HG03432 (cell line): ENCODE results near the gene TOX2.

Source experiments
- ATAC-seq: cut with Tn5 transposase; IDR thresholded peaks from one replicate; pipeline ENCODE4 v1.9.1; 2021; ENCODE audit warnings: mild to moderate bottlenecking, moderate library complexity; ENCODE audit not compliant: unreplicated experiment

TOX2 gene

GRCh38 chr20:43915211-43916072 lies 790 bp downstream of the TOX2 start:
- peak; percentile 24 for ATAC-seq

GRCh38 chr20:43916073-43916880 lies 1.6 kb downstream of the TOX2 start:
- ATAC-seq, result no peak

- ATAC-seq, result no peak
Measured at GRCh38 chr20:43916881-43917371, 2.3 kb downstream of the TOX2 start.

- no peak for ATAC-seq
Measured at GRCh38 chr20:43917380-43917779, 2.7 kb downstream of the TOX2 start.

DNA sequence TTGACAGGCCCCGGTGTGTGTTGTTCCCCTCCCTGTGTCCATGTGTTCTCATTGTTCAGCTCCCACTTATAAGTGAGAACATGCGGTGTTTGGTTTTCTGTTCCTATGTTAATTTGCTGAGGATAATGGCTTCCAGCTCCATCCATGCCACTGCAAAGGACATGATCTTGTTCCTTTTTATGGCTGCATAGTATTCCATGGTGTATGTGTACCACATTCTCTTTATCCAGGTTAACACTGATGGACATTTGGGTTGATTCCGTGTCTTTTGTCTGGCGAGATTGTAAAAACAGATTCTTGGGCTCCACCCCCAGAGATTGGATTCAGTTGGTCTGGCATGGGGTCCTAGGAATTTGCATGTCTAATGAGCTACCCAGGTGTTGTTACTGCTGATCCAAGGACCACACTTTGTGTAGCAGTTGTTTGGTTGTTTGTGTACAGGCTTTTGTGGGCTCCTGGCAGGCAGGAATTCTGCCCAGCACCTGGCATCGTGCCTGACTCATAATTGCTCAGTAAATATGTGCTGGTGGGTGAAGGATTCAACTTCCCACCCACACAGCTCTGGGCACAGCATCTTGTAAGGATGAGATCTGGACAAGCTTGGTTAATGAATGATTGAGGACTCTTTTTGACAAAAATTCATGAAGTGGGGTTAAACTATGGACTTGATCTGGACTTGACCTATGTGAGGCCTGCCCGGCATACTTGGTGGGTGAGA lies 5.2 kb downstream of the TOX2 start:
- no peak for ATAC-seq

GRCh38 chr20:43920797-43921196 lies 6.1 kb downstream of the TOX2 start:
- ATAC-seq, result no peak

DNA sequence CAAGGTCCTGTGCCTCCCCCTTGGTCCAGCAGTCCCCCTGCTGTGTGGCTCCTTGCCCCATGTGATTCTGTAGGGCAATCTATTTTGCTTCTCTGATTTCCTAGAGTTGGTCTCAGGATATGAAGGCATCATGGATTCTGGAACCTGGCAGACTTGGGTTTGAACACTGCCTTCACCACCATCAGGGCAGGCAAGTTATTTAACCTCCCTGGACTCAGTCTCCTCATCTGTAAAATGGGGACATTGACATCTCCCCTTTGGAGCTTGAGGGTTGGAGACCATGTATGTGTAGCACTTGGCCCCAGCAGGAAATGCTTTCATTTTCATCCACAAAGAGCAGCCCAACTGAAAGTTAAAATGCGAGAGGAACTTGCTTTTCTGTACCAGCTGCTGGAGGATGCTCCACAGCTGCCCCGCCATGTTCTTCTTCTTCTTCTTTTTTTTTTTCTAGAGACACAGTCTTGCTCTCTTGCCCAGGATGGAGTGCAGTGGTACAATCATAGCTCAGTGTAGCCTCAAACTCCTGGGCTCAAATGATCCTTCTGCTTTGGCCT lies 6.7 kb downstream of the TOX2 start:
- ATAC-seq, result no peak

DNA sequence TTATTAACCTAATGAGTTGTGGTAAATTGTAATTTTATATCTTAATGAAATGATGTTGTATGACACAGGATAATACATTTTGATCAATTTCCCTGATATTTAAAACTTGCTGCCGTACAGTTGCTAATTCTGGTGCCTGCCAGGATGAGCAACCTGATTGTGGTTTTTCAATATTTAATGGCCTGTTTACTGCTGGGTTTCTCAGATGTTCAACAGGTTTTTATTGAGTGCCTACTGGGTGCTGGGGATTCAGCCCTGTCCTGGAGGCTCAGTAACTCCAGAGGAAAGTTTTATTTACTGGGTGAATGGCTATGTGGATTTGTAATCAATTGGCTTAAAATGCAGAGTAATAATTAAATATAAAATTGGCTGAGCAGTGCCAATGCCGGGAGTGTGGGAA lies 8.0 kb downstream of the TOX2 start:
- ATAC-seq, result no peak

DNA sequence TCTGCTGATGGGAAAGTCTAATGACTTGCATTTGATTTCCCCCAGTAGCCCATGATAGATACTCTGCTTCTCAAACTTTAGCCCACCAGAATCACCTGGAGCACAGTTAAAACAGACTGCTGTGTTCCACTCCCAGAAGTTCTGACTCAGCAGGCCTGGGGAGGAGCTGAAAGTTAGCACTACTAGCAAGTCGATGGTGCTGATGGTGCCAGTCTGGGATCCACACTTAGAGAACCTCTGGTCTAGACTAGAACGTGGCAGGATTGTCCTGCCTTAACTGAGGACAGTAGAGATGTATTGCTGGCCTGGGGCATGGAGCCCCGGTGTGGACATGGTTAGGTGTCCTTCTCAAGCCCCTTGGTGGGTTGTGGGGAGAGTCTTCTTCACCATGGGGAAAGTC lies 8.7 kb downstream of the TOX2 start:
- ATAC-seq, result no peak

DNA sequence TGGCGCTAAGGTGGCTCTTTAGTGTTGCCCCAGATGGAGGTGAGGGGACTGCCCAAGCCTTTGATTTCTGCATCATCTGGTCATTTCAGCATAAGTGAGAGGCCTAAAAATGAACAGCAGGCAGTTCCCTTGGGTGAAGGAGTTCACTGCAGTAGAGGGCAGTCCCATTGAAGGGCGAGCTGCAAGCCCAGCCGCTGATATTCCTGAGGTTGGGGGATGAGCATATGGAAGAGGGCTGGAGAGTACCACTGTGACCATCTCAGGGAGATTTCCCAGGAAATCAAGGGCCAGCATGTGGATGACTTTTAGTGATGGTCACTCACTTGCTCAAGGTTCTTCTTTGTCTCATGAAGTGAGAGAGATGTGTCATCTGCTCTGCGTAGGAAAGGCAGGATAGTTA lies 9.3 kb downstream of the TOX2 start:
- no peak for ATAC-seq

DNA sequence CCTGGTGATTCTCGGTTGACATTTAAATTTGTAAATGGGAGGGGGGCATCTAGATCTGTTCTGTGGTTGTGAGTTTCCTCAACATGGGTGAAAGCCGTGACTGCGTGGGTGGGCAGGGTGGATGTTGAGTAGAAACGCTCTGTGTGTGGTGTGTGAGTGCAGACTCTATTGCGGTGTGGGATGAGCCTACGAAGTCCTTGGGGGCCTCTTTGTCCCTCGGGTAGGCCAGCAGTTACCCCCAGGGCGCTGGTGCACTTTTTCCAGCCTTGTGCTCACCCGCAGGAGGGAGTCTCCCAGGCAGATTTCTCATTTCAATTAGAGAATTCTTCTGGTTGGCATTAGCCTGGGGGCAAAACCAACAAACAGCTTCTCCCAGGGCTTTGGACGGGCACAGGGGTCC lies 10.6 kb downstream of the TOX2 start:
- peak; percentile 56 for ATAC-seq

GRCh38 chr20:43925801-43926200 lies 11.1 kb downstream of the TOX2 start:
- ATAC-seq, result peak; percentile 43

DNA sequence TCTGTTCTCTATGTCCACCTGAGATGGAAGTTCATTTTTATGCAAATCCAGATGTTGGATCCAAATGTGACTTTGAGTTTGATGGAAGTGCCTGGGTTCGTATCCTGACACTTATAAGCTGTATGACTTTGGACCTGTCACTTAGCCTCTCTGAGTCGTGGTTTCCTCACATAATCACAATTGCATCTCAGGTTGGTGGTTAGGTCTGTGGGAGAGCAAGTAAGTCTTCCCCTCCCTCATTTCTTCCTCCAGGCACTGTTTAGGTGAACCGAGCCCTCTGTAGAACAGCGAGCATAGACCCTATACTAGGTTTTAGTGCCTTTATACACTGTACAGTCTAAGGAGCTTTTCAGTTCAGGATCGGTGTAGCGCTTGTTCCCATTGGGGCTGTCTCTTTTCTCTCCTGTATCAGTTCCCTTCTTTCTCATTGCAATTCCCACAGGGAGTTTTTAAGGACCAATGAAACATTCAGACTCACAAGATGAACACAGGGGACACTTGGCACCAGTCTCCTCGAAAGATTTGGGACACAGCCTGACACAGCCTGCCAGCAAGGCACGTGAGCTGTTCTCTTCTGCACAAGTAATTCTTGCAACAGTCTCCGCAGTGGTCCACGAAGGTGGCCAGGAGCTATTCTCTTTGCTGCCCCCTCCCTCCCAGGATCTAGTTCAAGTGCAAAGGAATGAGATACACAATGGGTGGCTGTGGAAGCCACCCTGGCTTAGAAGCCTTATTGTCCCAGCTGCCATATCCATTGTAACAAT lies 11.8 kb downstream of the TOX2 start:
- ATAC-seq, result no peak

DNA sequence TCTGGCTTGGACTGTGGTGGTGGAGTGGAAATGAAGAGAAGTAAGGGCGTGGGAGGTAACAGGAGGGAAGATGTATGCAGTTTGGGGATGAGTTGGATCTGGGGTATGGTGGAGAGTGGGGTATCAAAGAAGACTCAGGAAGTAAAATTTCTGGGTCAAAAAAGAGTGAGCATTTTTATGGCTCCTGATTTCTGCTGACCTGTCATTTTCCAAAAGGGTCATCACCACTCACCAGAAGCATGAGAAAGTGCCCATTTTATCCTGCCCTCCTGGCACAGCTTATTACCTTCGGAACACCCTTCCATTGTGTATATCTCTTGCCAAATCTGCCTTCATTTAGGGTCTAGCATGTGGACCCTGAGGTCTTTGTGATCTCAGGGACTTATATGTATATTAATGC lies 17.3 kb downstream of the TOX2 start:
- ATAC-seq, result no peak

DNA sequence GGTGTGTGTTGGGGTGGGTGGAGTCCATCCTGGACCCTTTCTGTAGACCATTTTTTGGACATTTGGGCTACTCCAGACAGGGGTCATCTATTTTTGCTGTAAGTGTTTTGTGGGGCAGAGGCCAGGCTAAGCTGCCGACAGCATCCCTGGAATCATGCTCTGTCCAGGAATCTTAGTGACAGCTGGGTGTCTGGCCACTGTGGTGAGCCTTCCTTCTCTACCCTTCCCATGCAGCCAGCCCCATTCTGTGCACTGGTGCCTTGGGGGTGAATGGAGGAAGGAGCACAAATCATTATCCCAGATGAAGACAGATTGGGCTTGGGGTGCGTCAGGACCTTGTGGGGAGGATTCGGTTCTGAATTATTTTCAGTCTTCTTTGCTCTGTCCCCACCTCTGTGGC lies 20.2 kb downstream of the TOX2 start:
- no peak for ATAC-seq

DNA sequence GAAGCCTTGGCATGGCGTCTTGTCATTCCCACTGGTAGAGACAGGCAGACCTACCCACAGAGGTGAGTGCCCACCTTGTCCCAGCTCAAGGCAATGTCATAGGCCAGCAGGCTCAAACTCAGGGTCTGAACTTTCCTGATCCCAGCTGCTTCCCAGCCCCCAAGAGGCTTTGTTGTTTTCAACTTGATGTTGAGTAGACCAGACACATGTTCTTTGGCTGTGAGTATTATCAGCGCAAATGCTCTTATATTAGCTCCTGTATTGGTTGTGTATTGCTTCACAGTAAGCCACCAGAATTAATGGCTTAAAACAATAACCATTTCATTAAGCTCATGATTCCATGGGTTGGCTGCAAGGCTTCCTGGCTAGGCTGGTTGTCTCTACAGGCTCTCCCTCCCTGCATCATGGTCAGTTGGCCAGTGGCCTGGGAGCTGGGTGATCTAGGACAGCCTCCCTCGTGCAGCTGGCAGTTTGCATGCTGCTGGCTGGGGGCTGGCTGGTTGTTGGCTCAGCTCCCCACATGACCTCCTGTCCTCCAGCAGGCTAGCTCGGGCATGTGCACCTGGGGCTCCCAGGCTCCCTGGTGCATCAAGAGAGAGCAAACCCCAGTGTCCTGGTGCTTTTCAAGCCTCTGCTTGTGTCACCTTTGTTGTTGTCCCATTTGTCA lies 21.6 kb downstream of the TOX2 start:
- ATAC-seq, result no peak

DNA sequence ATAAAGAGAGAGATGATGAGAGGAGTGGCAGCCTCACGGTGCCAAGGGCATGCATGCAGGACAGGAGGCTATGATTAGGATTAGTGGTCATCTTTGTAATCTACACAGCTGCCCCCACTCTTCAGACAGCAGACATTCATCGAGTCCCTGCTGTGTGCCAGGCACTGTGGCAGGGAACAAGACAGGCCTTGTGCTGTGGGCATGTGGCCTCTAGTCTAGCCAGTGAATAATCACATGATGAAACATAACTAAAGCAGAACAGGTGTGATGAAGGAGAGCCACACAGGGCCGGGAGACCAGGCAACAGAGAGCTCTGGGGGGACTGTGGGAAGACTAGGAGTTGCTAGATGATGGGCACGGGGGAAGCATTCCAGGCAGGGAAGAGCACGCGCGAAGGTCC lies 22.2 kb downstream of the TOX2 start:
- ATAC-seq, result no peak

- no peak for ATAC-seq
Measured at GRCh38 chr20:43937591-43937990, 22.9 kb downstream of the TOX2 start.

- ATAC-seq, result no peak
Measured at GRCh38 chr20:43938017-43938655, 23.5 kb downstream of the TOX2 start.
